Middle frontal gyrus (tissue), 1 donor: Measurements from ENCODE around the gene ZNF280A.

Experiments
- DNase-seq: peaks from one replicate; pipeline ENCODE4 v3.0.0-alpha.2; 2015; ENCODE audit warnings: low spot score; ENCODE audit errors: extremely low spot score

The ZNF280A gene, protein sequence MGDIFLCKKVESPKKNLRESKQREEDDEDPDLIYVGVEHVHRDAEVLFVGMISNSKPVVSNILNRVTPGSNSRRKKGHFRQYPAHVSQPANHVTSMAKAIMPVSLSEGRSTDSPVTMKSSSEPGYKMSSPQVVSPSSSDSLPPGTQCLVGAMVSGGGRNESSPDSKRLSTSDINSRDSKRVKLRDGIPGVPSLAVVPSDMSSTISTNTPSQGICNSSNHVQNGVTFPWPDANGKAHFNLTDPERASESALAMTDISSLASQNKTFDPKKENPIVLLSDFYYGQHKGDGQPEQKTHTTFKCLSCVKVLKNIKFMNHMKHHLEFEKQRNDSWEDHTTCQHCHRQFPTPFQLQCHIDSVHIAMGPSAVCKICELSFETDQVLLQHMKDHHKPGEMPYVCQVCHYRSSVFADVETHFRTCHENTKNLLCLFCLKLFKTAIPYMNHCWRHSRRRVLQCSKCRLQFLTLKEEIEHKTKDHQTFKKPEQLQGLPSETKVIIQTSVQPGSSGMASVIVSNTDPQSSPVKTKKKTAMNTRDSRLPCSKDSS

DNA sequence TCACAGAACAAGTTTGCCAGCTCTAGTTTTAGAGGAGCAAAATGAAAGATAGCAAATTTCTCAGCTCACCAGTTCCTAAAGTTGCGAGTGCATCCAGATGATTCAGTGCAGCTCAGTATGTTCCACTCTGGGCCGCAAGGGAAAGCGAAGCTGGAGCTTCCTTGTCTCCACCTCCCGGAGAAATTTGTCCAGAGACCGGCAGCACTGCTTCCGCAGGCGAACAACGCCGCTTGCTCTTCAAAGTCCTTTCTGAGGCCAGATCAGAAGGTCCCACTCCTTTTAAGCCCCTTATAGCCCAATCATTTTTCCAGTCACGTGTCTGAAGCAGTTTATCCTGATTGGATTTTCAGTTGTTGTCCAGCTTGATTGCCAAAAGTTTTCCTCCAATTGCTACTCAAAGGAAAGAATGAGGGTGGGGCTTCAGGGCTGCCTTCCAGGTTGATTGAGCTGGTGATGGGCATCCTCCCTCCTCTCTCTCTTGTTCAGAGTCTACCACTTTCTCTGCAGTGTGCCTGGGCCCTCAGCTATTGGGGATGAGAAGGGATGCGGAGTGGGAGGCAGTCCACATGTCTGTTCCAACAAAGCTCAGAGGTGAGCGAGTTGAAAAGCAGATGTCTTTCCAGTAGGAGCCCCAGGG is at the start of gene ZNF280A:
Gene ZNF280A (minus strand): TSS at position 251 of the 637 bp plus-strand sequence. CDS start 4,640 bp downstream, outside the sequence.
- no peak for DNase-seq

DNA sequence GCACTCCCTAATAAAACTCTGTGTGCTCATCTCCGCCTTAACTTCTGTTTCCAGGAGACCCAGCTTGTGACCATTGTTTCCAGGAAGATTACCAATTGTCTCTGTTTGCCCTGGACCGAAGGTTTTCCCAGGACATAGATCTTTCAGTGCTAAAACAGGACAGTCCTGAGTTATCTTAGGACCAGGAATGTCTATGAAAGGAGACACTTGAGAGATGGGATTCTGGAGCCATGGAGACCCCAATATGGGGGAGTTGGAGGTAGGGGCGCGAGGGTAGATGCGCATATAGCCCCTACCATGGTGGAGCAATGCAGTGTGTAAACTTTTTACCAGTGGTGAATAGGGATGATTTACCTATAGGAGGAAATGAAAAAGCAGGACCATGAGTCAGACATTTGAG is 49.1 kb upstream of the ZNF280A start:
- DNase-seq = no peak

DNA sequence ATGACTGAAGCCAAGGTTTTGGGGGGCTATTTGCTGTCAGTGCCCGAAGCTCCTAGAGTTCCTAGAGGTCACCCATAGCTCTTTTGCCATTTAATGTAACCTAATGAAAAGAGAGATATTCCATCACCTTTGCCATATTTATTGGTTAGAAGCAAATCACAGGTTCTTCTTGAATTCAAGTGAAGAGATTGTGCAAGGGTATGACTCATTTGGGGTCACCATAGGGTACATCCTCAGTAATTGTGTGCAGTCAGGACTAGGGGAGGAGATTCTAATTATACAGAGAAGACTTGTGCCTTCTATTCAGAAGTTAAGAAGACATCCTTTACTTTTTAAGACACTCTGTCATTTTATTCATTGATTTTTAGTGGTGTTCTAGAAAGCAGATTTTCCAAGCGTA is 45.9 kb upstream of the ZNF280A start:
- DNase-seq = no peak

DNA sequence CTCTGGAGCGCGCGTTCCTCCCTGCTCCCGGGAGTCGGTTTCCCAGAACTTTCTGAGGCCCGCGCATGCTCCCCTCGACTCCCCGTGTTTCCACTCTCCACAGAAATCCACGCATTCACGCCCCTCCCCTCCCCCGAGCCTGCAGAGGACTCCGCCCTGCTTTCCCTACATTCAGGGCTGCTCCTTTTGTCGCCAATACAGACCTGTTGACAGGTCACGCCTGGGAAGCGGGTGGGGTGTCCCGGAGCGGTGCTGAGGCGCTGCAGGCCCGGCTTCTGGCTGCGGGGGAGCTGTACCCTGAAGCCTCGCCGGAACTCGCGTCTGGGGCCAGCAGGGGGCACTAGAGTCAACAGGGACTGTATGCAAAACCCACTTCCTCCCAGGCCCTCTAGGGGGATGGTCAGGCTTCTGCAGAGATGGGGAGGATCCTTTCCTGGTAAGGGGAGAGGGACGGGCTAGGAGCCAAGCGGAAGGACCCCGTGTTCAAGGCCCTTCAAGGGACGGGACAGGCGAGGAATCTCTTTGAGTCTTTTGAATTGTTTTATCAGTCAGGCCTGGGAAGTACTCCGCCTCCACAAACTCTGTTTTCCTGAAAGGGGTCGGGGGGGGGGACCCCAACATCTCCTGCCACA is 39.0 kb upstream of the ZNF280A start, which contains the start of gene PRAME:
Gene PRAME (minus strand): TSS at position 294 of the 632 bp plus-strand sequence. CDS start 2,433 bp downstream, outside the sequence.
- DNase-seq = no peak

DNA sequence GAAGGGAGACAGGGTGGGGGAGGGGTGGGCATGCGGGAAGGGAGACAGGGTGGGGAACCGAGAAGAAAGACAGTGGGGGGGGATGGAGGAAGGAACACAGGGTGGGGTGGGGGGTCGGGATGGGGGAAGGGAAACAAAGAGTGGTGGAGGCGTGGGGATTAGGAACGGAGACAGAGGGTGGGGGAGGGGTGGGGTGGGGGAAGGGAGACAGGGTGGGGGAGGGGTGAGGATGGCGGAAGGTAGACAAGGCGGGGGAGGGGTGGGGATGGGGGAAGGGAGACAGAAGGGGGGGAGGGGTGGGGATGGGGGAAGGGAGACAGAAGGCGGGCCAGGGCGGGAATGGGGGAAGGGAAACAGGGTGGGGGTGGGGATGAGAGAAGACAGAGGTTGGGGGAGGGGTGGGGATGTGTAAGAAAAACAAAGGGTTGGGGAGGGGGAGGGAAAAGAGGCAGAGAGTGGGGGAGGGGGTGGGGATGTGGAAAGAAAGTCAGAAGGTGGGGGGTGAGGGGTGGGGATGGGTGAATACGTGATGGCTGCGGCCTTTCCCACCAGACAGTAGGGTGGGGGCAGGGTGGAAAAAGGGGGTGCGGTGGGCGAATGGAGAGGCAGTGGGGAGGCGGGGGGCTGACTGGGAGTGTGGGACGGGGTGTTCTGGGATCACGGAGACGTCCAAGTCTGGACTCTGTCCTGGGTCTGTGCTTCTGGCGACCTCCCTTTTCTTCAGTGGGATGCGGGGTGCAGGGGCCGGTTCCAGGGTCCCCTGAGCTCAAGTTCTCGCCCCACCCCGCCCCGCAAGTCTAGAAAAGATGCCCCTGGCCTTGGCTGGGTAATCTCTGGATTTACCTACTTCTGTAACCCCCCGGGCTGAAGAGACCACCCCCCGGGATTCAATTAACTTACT is 38.3 kb upstream of the ZNF280A start:
- no peak for DNase-seq

DNA sequence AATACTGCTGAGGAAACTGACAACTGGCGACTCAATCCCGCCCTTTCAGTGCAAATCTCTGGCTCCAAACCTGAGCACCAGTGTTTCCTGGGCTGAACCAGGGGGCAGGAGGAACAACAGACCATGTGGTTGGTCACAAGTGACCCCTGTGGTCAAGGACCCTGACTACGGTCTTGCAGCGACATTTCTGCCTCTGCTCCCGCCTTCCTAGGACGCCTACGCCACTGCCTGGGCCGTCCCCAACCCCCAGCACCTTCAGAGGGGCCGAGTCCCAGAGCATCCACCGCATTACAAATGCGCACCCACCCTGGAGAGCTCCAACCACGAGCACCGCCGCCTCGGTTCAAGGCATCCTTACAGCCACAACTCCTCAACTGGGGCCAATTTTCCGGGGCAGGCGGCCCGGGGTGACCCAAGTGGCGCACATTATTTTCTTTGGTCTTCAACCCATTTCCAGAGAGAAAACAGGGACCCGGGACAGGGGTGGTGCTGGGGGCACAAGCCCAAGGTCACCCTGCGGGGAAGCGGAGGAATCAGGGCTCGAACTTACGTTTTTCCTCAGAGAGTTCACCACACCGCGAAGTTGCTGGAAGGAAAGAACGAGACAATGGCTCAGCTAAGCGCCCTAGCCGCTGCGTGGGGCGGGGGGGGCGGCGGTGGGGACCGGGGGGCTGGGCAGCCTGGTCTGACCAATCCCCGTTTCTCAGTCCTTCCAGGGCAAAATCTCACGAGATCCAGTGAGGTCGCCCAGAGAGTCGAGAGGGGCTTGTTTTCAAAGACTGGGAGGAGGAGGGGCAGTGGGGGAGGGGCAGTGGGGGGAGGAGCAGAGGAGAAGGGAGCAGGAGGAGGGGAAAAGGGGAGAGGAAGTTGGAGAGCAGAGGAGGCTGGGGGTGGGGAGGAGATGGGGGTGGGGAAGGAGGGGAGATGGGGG is 37.2 kb upstream of the ZNF280A start:
- no peak for DNase-seq

DNA sequence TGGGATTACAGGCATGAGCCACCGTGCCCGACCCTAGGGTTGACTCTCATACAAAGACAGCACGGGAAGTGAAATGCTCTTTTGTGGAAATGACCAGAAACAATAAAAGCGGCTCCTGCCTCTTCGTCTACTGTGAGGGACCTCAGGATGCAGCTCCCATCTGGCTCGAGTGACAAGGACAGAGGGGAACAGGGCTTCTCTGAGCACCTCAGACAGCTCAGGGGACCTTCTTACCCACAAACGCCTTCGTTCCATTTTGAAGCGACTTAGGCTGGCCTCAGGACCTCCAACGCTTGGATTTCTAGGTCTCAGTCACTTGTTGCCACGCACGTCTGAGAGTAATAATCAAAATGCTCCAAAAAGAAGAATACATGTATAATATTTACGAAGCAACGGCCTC is 36.5 kb upstream of the ZNF280A start:
- no peak for DNase-seq

DNA sequence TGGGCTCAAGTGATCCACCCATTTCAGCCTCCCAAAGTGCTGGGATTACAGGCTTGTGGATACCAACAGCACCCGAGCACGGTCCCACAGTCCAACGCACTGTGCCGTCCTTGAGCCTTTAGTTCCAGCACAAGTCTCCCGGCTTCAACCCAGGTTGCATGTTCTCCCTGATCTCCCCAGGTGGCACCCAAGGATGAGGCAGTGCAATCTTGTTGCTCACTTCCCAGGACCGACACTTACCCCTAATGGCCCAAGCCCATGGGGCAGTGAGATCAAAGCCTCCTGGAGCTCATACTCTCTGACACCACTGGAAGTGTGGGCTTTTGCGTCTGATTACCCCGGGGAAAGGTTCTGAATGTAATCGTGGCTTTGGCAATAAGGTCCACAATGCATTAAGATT is 35.5 kb upstream of the ZNF280A start:
- no peak for DNase-seq

DNA sequence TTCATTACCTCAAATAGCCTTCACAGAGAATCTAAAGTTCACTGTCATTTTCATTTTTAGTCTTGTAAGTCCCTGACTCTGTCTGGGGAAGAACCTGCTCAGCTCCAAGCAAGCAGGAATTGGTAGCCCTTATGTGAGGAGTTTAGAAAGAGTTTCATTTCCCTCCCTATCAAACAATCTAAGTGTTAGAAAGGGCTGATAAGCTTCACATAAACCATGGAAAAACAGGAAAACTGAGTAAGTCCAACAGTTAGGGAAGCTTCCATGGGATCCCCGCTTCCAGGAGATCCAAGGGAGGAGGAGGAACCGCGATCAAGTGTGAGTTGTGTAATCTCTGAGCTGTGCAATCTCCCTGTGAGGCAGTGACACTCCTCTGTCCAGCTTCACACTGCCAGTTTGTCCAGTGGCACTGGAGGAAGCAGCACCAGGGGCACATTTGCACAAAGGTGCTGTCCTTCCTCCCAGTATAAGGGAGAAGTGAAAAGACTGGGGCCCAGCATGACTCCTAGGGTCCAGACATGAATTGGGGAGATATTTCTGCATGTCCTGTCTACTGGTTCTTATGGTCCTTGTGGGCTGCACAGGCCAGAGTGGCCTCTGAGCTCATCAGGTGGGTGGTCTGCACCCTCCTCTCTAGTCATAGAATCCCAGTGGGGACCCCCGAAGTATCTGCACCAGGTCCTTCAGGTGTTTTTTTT is 34.7 kb upstream of the ZNF280A start:
- no peak for DNase-seq

DNA sequence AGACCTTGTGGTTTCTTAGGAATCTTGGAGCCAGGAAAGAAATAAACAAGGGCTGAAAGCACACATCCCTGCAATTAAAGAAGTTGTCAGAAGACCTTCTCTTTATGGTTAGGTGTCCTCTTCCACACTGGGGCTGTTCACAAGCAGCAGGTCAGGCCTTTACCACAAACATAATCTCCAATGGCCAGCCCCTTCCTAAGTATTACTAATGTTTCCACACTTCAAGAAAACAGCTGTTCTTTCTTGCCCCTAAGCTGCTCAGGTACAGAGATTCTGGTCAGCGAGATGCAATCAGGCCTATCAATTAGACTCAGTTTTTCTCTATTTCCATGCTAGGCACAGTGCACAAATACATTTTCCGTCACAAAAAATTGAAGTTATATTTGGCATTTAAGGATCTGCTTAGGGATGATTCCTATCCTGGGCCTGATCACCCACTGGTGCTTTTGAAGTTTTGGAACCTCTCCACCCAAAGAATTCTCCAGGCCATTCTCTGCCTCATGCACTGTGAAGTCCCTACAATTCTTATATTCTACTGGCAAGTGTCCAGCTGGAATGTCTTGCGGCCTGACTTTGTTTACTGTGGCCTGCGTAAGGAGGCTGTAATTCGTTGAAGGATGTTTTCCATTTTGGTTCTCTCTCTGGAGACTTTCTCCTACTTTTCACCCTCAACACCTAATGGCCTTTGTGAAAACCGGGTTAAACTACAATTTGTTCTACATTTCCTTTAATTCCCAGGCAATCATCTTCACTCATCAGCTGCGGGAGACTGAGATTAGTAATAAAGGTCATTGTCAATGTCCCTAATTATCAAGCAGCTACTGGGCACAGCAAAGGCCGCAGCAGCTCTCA is 33.9 kb upstream of the ZNF280A start:
- DNase-seq = no peak

DNA sequence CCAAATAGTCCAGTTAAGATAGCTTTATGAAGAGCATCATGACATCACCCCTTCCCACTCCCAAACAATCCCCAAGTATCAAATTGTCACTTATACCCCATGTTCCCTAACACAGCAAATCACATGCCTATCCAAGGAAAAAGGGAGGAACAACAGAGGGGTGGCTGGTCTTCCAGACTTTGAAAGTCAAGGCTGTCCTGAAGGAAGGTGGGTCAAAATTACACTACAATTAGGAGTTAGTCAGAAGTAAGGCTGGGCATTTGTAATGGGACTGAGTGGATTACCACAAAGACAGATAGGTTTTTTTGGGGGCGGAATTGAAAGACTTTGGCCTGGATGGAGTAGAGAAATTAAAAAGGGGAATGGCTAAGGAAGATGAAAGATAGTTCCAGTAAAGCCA is 33.1 kb upstream of the ZNF280A start:
- no peak for DNase-seq

DNA sequence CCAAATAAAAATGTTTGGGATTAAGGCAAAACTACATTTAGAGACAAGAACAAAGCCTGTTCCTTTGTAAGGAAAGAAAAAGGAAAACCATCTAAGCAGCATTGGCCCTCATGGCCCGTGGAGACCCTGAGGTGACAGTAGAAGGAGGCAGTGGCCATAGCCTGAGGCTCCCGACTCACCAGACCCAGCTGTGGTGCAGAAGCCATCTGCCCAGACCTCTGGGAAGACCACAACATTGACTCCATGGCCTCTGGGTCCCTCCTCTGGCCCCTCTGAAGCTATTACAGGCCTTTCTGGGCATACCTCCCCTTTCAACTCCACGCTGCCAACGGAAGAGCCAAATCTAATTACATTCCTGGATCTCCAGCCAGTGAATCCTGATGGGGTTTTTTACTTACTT is 32.6 kb upstream of the ZNF280A start:
- DNase-seq = no peak

DNA sequence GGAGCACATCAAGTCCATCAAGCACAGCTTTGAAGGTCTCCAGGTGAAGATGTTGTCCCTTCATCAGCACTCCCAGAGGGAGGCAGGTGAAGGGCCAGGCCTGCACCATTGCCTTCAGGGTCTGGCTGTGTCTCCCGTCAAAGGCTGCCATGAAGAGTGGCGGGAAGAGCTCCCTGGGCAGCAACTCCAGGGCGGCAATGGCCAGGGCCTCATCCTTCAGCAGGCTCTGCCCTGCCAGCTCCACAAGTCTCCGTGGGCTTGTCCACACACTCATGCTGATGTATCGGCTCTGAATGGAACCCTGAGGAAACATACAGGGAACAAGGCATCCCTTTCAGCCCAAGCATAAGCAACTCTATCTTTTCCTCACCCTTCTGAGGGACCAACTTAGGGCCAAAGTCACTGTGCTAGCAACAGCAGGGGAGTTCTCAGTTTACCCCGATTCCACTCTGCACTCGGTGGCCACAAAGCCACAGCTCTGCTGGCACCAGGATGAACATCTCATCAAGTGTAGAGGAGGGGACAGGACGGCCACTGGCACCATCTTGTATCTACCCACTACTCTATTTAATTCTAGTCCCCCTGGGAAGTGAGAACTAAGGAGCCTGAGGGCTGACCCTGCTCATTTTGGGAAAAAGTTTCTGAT is 30.8 kb upstream of the ZNF280A start:
- no peak for DNase-seq

DNA sequence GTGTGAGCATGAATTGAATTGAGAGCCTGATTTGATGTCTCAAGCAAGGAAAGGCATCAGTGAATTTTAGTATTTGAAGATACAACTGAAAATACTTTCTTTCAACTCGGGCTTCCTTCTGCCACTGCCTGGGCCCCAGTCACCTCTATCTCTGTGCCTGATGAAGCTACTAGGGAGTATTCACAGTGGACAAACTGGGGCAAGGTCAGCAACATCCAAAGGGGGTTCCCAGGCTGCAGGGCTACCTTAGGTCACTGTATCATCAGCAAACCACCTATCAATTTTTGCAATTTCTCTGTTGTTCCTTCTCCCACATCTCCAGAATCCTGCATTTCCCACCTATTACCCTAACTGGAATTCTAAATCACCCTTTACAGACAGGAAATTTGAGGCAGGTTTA is 28.8 kb upstream of the ZNF280A start:
- DNase-seq = no peak

DNA sequence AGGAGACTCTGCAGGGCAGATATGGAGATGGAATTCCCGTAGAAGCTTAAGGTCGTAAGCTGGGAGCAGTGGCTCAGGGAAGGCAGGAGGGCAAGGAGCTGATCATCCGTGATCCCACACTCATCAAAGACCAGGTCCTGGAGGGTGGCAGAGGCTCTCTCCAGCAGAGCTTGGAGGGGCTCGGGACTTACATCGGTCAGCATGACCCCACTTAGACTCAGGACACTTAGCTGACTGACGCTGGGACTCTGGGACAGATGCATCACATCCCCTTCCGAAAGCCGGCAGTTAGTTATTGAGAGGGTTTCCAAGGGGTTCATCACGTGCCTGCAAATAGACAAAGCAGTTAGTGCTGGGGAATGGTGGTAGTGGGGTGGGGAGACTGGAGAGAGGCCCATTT is 28.2 kb upstream of the ZNF280A start:
- DNase-seq = no peak

DNA sequence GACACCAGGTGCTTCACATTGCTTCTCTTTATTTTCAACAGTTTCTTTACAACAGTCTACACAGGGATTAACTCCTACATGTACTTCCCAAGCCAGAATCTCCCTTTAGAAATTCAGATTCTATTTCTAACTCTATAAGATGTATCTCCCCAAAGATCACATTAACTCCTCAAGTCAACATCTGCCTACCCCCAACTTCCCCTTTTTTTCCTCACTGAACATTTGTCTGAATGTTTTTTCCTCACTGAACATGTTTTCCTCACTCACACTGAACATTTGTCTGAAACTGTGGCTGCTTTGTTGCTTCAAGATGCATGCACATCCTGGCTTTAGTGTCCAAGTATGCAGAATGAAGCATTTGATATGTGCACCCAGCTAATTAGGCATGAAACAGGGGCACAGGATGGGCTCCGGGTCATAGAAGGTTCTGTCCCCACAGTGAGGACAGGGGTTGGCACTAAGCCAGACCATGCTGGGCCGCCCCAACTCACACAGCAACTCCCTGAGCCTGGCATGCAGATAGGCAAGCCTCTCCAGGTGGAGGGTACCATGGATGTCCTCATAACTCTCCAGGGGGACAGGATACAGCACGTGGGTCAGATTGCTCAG is 27.7 kb upstream of the ZNF280A start:
- DNase-seq = no peak

DNA sequence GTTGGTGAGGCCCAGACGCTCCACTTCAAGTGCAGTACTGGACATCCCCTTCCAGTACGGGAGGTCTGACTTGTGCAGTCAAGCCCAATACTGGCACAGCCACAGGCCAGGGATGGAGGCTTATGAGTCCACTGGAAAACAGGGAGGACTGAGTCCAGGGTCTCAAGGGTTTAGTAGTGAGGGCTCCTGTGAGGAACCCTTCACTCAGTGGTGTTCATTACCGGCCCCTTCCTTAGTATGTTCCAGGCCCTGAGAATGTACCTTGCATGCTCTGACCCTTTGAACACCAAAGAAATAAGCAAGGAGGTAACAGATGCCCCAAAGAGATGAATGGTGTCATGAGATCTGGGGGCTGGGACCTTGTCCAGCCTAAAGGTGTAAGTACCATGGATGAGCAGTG is 27.2 kb upstream of the ZNF280A start:
- DNase-seq = no peak
